Fibroblast of skin of scalp (primary cell): ENCODE measurements around the gene VWA8.
"Not testable (repeated sequence)": the region's sequence is repeated elsewhere in the genome, so short reads cannot be mapped to it uniquely, and the experiment has no call there.

Experiments
- DNase-seq: peaks from one replicate; pipeline ENCODE4 v3.0.0-alpha.2; 2013

VWA8 gene

DNA sequence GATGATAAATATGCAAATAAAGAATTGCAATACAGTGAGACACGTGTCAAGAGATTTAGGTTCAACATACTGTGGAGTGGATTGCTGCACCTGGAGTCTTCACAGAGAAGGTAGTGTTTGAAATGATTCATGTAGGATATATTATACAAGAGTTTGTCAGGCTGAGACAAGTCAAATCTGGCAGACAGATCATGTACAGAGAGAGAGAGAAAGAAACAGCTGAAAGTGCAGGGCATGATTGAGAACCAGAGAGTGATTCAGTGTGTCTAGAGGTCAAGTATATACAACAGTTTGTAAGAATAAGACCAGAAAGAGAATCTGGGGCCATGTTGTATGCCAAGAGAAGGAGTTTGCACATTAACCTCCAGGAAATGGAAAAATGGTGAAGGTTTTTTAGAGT is 2.1 kb upstream of the VWA8 start:
- DNase-seq = no peak

DNA sequence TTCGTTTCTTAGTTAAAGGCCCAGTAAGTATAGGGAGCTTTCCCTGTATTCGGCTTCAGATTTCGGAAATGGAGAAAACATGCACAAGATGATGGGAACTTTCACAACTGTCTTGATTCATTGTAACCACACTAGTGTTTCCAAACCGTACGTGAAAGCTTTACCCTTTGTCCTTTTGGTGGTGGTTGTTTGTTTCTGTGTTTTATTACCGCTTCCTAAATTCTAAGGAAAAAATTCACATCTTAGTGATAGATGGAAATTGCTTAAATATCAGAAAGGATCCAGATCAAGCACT is 504 bp upstream of the VWA8 start:
- no peak for DNase-seq

DNA sequence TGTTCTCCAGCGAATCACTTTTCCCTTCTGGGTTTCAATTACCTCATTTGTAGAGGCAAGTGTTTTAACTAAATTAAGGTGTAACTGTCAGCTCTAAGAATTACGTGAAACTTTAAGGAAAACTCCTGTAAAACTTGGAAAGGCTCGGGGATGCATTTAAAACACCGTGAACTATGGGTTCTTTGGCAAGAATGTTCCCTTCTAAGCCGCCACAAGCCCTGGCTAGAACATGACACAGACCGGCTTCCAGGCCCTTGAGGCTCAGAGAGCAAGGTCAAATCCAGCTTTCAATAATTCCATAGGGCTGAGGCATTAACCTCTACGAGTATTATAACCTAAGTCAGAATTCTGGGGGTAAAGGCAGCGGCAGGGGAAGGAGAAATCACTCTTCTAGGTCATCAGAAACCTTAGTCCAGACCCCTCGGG is 685 bp downstream of the VWA8 start:
- peak; percentile 14 for DNase-seq

DNA sequence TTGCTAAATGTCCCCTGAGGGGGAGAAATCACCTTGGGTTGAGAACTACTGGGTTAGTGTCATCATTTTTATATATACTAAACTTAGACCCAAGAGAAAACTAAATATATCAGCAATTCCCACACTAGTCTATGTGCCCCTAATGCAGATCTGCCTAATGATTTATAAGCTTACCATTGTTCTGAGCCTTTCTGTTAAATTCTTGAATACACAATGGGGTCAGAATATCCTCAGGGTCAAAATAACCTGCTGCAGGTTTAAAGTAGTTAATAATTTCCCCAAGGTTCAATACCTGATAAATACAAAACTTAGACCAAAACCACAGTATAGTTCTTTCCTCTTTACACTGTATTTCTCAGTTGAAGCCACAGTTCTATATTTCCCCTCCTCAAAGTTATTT is 4.6 kb downstream of the VWA8 start:
- DNase-seq = no peak

DNA sequence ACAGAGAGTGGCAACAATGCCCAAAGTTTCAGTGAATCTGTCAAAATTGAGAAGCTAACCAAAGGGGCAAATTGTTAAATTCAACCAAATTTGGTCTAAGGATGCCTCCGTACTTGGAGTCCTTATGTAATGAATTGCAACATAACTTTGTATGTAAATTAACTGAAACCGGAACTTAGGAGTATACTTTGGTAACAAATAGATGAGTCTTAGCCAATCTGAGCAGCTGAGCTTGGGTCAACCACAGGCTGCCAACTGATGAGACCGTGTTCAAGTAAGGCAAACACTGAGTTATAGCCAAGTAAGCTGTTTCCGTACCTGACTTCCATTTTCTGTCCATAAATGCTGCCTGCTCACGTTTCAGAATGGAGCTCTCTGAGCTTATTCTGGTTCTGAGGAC is 5.3 kb downstream of the VWA8 start:
- no peak for DNase-seq

DNA sequence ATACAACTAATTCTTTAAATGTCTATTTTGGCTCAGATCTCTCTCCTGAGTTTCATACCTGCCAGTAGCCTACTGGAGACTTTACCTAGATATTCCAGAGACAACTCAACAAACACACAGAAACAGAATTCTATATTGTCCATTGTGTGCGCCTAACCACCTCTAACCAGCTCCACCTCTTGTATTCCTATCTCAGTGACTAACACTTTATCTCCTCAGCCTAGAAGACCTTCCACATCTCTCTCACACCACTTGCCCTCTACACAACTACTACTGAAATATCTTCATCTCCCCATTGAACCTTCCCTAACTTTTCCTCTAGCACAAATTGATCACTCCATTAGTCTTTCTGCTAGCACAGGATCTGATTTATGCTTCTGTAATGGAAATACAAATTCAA is 6.7 kb downstream of the VWA8 start:
- DNase-seq = no peak

DNA sequence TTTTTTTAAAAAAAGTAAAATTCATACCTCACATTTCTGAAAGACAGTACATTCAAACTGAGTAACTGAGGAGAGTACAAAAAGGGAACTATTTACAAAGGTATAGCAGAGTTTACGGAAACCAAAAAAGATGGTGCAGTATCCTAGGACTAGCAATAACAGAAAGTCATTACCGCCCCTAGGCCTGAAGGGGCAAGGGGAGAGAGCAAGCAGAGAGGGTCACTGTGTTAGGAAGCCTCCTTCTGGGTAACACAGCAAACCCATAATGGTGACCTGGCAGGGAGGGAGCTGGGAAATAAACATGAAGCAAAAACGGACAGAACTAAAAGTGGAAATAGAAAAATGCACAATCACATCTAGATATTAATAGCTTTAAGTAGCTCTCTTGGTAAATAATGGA is 8.2 kb downstream of the VWA8 start:
- DNase-seq = no peak

DNA sequence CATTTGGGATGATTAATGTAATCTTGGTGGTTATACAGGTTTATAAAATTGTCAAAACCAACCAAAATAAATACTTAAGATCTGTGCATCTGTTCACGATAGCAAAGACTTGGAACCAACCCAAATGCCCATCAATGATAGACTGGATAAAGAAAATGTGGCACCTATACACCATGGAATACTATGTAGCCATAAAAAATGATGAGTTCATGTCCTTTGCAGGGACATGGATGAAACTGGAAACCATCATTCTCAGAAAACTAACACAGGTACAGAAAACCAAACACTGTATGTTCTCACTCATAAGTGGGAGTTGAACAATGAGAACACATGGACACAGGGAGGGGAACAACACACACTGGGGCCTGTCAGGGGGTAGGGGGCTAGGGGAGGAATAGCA is 11.8 kb downstream of the VWA8 start:
- not testable (repeated sequence) for DNase-seq

DNA sequence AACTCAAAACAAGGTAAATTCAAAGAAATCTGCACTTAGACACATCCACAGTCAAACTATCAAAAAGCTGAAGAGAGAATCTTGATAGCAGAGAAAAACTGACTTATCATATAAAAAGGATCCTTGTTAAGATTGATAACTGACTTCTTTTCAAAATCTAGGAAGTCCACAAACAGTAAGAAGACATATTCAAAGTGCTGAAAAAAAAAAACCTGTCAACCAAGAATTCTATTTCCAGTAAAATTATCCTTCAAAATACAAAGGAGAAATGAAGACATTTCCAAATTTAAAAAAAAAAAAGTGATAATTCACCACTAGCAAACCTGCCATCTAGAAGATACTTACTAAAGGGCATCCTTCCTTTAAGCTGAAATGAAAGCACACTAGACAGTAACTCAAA is 15.0 kb downstream of the VWA8 start:
- DNase-seq = no peak

DNA sequence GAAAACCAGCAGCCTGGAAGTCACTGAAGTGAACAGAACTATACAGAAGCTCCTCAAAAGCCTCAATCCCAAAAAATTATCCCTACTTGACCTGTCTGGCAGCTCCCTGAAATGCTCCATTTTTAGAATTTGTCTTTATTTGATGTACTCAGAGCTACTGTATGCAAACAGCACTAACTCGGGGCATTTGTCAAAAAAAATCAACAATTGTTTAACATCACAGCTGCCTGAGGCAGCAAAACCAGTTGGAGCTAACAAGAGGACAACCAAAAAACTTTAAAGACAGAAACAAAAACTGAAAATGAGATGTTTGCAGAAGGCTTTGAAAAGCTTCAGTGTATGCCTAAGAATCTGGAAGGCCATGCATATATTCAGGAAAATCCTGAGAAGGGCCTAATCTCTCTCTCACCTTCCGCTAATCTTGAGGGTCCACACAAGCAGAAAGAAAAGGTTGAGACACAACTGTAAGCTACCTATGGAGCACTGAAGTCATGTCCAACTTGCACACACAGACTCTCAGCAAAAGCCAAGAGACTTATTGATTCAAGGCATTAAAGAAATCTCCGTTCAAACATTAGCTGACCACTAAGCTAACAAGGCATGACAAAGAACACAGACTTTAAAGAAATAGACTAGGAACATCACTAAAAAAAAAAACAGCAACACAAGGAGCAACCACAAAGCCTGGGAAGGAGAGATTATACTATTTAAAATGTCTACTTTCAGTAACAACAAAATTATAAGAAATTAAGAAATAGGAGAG is 16.1 kb downstream of the VWA8 start:
- no peak for DNase-seq

DNA sequence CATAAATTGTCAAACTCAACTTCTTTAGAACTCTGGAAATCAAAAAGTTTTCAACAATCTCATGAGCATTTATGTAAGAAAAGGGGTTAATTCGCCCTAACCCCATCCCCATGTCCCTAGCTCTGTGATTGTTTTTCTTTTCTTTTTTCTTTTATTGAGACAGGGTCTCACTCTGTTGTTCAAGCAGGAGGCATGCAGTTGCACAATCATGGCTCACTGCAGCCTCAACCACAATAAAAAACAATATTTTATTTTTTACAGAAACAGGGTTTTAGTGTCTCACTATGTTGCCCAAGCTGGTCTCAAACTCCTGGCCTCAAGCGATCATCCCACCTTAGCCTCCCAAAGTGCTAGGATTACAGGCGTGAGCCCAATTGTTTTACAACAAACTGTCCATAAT is 16.7 kb downstream of the VWA8 start:
- no peak for DNase-seq

DNA sequence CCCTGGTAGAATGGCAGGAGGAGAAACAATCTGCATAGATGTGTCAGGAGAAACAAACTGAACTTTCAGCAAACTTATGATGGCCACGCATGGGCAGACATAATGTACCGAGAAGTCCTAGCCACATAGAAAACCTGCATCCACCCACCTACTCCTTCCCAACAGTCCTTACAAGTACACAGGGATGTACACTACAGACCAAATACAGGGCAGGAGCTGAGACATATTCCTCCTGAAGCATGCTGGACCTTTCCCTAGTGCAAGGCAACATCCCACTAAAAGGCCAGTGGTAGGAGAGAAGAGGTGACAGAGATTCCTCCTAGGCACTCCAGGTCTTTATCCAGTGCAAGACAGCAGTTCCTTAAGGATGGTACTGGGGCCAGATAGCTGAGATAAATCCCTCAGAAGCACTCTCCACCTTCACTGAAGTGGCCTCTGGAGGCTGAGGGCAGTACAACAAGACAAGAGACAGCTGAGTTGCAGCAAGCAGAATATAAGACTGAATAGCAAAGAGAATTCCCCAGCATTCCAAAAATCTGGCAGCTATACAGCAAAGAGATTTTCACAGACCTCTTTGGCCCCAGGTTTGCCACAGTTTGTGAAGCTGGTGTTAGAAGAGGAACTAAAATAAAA is 18.3 kb downstream of the VWA8 start:
- DNase-seq = peak; percentile 62

DNA sequence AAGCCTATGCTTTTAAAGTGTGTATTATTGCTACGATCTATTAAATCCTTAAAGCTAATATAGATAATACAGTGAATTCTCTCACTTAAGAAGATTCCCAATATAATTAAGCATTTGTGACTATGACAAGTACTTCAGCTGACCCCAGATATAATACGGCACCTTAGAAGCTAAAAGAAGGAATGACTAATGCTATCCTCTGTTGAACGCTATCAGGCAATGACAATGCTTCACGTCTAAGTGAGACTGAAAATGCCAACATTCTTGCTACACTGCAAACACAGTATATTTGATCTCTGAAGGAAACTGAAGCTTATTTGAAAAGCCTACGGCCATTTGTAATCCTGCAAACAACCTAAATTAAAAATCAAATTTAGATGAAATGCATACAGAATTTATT is 19.7 kb downstream of the VWA8 start:
- no peak for DNase-seq

DNA sequence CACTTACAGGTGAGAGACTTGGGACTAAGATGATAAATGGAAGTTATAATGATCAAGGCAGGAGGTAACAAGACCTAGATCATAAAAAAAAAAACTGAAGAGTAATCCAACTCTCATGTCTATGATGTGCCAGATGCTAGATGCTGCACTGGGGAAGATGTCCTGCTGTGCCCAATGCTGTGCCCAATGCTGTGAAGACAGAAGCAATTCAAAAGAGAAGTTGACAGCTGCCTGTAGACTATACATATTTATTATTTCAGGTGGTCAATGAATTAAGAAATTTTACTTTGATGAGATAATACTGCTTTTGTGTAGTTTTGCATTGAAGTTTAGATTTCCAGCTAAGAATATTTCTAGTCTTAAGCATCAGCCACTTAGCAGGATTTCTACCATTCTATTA is 21.5 kb downstream of the VWA8 start:
- DNase-seq = no peak

DNA sequence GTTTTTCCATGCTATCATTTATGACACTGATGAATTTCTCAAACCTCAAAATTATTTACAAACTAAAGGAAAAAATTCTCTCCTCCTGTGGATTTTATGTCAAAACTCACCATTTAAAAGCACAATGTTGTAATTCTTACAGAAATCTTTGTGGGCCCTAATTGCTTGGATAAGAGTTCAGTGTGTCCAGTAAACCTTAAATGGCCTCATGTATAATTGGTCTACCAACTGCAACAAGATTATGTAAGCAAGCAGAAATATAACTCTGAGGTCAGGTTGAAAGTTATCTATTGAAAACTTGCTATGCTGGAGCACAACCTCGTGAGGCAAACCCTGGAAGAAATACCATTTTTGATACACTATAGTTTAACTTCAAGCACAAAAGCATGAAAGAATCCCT is 22.0 kb downstream of the VWA8 start:
- no peak for DNase-seq

DNA sequence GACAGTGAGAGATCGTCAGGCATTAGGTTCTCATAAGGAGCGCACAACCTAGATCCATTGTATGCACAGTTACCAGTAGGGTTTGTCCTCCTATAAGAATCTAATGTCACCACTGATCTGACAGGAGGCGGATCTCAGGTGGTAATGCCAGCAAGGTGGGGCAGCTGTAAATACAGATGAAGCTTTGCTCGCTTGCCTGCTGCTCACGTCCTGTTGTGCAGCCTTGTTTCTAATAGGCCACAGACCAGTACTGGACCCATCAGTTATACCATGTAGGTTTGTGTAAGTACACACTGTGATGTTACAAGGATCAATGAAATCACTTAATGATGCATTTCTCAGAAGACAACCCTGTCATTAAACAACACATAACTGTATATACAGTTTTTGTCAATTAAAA is 23.5 kb downstream of the VWA8 start:
- no peak for DNase-seq

DNA sequence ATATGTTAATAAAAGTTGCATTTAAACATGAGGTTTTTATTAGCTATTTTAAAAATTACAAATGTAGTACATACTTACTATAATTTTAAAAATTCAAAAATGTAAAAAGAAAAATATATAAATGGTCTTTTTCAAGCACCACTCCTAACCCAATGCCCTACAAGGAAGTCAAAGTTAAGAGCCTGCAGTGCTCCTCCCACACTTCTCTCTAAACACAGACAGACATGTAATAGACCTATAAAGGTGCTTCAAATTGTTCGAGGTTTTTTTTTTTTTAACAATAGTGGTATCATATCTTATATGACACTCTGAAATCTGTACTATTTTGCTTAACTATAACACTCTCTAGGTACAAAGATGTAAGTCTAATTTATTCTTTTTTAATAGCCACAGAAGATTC is 25.4 kb downstream of the VWA8 start:
- DNase-seq = no peak

DNA sequence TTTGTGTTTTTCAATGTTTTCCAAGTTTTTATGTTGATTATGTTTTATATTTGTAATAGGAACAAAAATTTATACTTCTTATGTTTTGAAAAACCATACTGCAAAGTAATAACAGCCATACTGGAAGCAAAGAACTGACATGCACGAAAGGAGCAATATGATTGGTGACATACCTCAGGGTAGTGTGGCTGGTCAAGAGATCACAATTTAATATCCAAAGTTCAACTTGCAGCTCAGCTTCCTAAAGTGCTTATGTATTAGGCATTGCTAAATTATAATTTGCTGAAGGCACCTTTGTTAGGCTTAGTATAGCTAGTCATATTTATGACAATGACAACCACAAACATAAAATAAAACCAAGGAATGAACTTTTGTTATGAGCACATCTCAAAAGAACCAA is 25.9 kb downstream of the VWA8 start:
- no peak for DNase-seq

DNA sequence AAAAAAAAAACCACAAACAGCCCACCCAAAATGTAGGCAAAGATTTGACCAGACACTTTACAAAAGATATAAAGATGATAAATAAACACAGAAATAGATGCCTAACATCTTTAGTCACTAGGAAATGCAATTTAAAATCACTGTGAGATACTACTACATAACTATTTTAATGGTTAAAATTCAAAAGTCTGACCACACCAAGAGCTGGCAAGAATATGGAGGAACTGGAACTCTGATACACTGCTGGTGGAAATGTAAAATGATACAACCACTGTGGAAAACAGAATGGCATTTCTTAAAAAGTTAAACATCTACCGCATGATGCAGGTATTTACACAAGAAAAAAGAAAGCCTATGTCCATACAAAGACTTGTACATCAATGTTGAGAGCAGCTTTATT is 26.8 kb downstream of the VWA8 start:
- DNase-seq = no peak

DNA sequence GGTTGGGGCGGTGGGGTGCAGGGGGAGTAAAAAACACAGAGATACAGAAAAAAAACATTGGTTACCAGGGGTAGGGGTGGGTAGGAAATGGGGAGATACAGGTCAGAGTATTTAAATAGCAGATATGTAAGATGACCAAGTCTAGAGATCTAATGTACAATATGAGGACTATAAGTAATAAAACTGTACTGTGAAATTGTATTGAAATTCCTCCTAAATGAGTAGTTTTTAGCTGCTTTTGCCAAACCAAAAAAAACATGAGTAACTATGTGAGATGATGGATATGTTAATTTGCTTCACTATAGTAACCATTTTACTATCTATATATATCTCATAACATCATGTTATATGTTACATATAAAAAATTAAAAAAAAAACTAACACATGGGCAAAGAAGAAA is 29.6 kb downstream of the VWA8 start:
- peak; percentile 74 for DNase-seq

DNA sequence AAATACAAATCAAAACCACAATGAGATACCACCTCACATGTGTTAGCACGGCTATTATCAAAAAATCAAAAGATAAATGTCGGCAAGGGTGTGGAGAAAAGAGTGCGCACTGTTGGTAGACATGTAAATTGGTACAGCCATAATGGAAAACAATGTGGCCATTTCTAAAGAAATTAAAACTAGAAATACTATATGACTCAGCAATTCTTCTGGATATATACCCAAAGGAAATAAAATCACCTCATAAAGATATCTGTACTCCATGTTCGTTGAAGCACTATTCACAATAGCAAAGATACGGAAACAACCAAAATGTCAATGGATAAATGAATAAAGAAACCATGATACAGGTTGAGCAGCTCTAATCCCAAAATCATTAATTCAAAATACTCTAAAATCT is 30.8 kb downstream of the VWA8 start:
- no peak for DNase-seq

DNA sequence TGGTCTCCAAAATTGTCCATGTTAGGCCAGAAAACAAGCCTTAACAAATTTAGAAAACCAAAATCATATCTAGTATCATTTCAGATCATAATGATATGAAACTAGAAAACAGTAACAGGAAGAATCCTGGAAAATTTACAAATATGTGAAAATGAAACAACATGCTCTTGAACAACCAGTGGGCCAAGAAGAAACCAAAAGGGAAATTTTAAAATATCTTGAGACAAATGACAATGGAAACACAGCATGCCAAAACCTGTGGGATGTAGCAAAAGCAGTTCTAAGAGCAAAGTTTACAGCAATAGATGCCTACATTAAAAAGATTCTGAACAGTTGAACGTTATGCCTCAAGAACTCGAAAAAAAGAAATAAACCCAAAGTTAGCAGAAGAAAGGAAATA is 32.6 kb downstream of the VWA8 start:
- no peak for DNase-seq

DNA sequence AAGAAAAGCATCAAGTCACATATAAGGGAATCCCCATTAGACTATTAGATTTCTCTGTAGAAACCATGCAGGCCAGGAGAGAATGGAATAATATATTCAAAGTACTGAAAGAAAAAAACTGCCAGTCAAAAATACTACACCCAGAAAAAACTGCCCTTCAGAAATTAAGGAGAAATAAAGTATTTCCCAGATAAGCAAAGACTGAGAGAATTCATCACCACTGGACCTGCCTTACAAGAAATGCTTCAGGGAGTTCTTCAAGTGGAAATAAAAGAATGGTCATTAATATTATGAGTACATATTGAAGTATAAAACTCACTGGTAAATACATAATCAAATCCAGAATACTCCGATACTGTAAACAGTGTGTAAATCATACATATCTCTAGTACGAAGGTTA is 35.9 kb downstream of the VWA8 start:
- no peak for DNase-seq

DNA sequence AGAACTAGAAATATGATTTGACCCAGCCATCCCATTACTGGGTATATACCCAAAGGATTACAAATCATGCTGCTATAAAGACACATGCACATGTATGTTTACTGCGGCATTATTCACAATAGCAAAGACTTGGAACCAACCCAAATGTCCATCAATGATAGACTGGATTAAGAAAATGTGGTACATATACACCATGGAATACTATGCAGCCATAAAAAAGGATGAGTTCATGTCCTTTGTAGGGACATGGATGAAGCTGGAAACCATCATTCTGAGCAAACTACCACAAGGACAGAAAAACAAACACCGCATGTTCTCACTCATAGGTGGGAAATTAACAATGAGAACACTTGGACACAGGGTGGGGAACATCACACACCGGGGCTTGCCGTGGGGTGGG is 38.0 kb downstream of the VWA8 start:
- DNase-seq = not testable (repeated sequence)
